H1 (cell line): ENCODE results near the gene TXNDC12. TPM values are rescaled to one million over a fixed set of nuclear protein-coding genes. Genes with fewer than 3 reads are reported as not detected.

Experiments
- CTCF ChIA-PET: fragments of 300-600 bp; sonication (Branson Sonifier 250); formaldehyde crosslinking; loops from one replicate; lab custom pipeline; 2021; ENCODE audit not compliant: partially characterized antibody; lab: Charles Lee
- POLR2A ChIA-PET: fragments of 300-600 bp; sonication (Branson Sonifier 250); formaldehyde crosslinking; loops from one replicate; lab custom pipeline; 2021; ENCODE audit warnings: inconsistent platforms; ENCODE audit not compliant: partially characterized antibody; lab: Charles Lee
- DNase-seq, 2 experiments: peaks; one replicate each; pipeline versions ENCODE4 v3.0.0 to v3.0.0-alpha.2; 2010 to 2022; ENCODE audit warnings: low spot score in 2 of 2, low read depth in 1 of 2, mixed read lengths in 1 of 2
- FAIRE-seq: peaks from 2 replicates; lab custom pipeline; 2011; peaks lifted over from hg19 to GRCh38; lab: Jason Lieb, UNC
- H2AFZ ChIP-seq: 2 replicates; pipeline ENCODE4 v1.8.1; 2012; ENCODE audit warnings: low read length, inconsistent platforms
- H2AK5ac ChIP-seq: 2 replicates; pipeline ENCODE4 v1.6.1; 2013; ENCODE audit warnings: low read depth, low read length
- H2BK120ac ChIP-seq: replicated peaks from 2 replicates; pipeline ENCODE3; 2013; ENCODE audit warnings: low read depth, low read length, inconsistent platforms
- H2BK12ac ChIP-seq: 2 replicates; pipeline ENCODE4 v1.6.1; 2013; ENCODE audit warnings: low read depth, low read length
- H2BK15ac ChIP-seq: 2 replicates; pipeline ENCODE4 v1.6.1; 2013; ENCODE audit warnings: low read length
- H2BK20ac ChIP-seq: 2 replicates; pipeline ENCODE4 v1.6.1; 2013; ENCODE audit warnings: low read length
- H2BK5ac ChIP-seq: 2 replicates; pipeline ENCODE4 v1.6.1; 2013; ENCODE audit warnings: low read depth, low read length
- H3K14ac ChIP-seq: 2 replicates; pipeline ENCODE4 v1.6.1; 2013; ENCODE audit warnings: inconsistent platforms; ENCODE audit not compliant: insufficient read length
- H3K18ac ChIP-seq: 2 replicates; pipeline ENCODE4 v1.6.1; 2013; ENCODE audit warnings: low read length; ENCODE audit errors: extremely low read depth
- H3K23ac ChIP-seq: 2 replicates; pipeline ENCODE4 v1.6.1; 2013; ENCODE audit warnings: inconsistent platforms; ENCODE audit not compliant: insufficient read length
- H3K23me2 ChIP-seq: 2 replicates; pipeline ENCODE4 v1.6.1; 2013; ENCODE audit warnings: low read depth, low read length
- H3K27ac ChIP-seq: 2 replicates; pipeline ENCODE4 v1.6.1; 2011; ENCODE audit warnings: low read depth, low read length, inconsistent platforms
- H3K27me3 ChIP-seq, 4 experiments: replicated peaks in 1 of 4; 1 replicate in 1 of 4; 2 replicates in 3 of 4; pipeline versions ENCODE4 v1.6.1 to v1.8.1; 2011 to 2013; ENCODE audit warnings: low read length in 3 of 4, mild to moderate bottlenecking in 3 of 4, inconsistent platforms in 2 of 4, mixed read lengths in 2 of 4, moderate library complexity in 1 of 4; ENCODE audit not compliant: control insufficient read depth in 3 of 4, insufficient read depth in 3 of 4; ENCODE audit errors: extremely low read depth in 1 of 4
- H3K36me3 ChIP-seq, 4 experiments: 2 replicates each; pipeline versions ENCODE4 v1.6.1 to v1.8.1; 2011 to 2013; ENCODE audit warnings: mild to moderate bottlenecking in 4 of 4, low read length in 3 of 4, moderate library complexity in 2 of 4, control low read depth in 1 of 4, inconsistent platforms in 1 of 4; ENCODE audit not compliant: insufficient read depth in 4 of 4, control insufficient read depth in 2 of 4
- H3K4ac ChIP-seq: replicated peaks from 2 replicates; pipeline ENCODE3; 2013; ENCODE audit warnings: low read length, low read depth, mixed read lengths, inconsistent platforms; ENCODE audit not compliant: insufficient read length
- H3K4me1 ChIP-seq, 4 experiments: replicated peaks in 1 of 4; 1 replicate in 1 of 4; 2 replicates in 3 of 4; pipeline versions ENCODE4 v1.6.1 to v1.8.1; 2011 to 2013; ENCODE audit warnings: low read length in 3 of 4, inconsistent platforms in 2 of 4, mixed read lengths in 1 of 4; ENCODE audit not compliant: insufficient read depth in 4 of 4, control insufficient read depth in 3 of 4
- H3K4me2 ChIP-seq, 2 experiments: 2 replicates each; pipeline versions ENCODE4 v1.6.1 to v1.8.1; 2011 to 2013; ENCODE audit warnings: low read depth in 2 of 2, low read length in 2 of 2, control low read depth in 1 of 2, inconsistent platforms in 1 of 2, mild to moderate bottlenecking in 1 of 2; ENCODE audit not compliant: insufficient read depth in 1 of 2
- H3K4me3 ChIP-seq, 4 experiments: fragments of 200-600, 300-600 bp in 1 of 4; sonication (generic), shearing (Covaris generic), sonication (Bioruptor Twin) in 1 of 4; 2 replicates each; pipeline versions ENCODE4 v1.5.1 to v1.8.1; 2011 to 2016; ENCODE audit warnings: low read length in 4 of 4, low read depth in 3 of 4, control low read depth in 2 of 4, inconsistent platforms in 2 of 4, mild to moderate bottlenecking in 2 of 4, mixed read lengths in 1 of 4, moderate library complexity in 1 of 4; ENCODE audit not compliant: insufficient read depth in 2 of 4; ENCODE audit errors: extremely low read depth in 1 of 4
- H3K56ac ChIP-seq: replicated peaks from 2 replicates; pipeline ENCODE3; 2013; ENCODE audit warnings: low read depth, mild to moderate bottlenecking, mixed read lengths, low read length, inconsistent platforms; ENCODE audit not compliant: insufficient read length
- H3K79me1 ChIP-seq: 2 replicates; pipeline ENCODE4 v1.6.1; 2013; ENCODE audit warnings: low read depth, low read length, control low read depth
- H3K79me2 ChIP-seq, 2 experiments: 2 replicates each; pipeline versions ENCODE4 v1.6.1 to v1.8.1; 2012 to 2013; ENCODE audit warnings: low read length in 2 of 2, mild to moderate bottlenecking in 2 of 2, inconsistent platforms in 1 of 2; ENCODE audit not compliant: insufficient read depth in 2 of 2, control insufficient read depth in 1 of 2
- H3K9ac ChIP-seq, 4 experiments: replicated peaks in 1 of 4; 1 replicate in 1 of 4; 2 replicates in 3 of 4; pipeline versions ENCODE4 v1.6.1 to v1.8.1; 2011 to 2013; ENCODE audit warnings: low read depth in 3 of 4, low read length in 3 of 4, control low read depth in 2 of 4, mild to moderate bottlenecking in 2 of 4, moderate library complexity in 2 of 4, inconsistent platforms in 1 of 4; ENCODE audit errors: extremely low read depth in 1 of 4
- H3K9me3 ChIP-seq, 2 experiments: 2 replicates each; pipeline versions ENCODE4 v1.6.1 to v1.8.1; 2012 to 2013; ENCODE audit warnings: mild to moderate bottlenecking in 2 of 2, moderate library complexity in 2 of 2, control low read depth in 1 of 2, inconsistent platforms in 1 of 2, low read depth in 1 of 2, low read length in 1 of 2, mixed read lengths in 1 of 2; ENCODE audit not compliant: insufficient read depth in 2 of 2
- H4K20me1 ChIP-seq, 2 experiments: replicated peaks in 1 of 2; 2 replicates each; pipeline versions ENCODE3 to v1.8.1; 2011 to 2013; ENCODE audit warnings: inconsistent platforms in 2 of 2, low read length in 2 of 2, mild to moderate bottlenecking in 1 of 2; ENCODE audit not compliant: insufficient read depth in 2 of 2, control insufficient read depth in 1 of 2
- H4K5ac ChIP-seq: 2 replicates; pipeline ENCODE4 v1.6.1; 2013; ENCODE audit warnings: low read length, low read depth, mixed read lengths, inconsistent platforms; ENCODE audit not compliant: insufficient read length
- H4K8ac ChIP-seq: 2 replicates; pipeline ENCODE4 v1.8.0; 2013; ENCODE audit warnings: mild to moderate bottlenecking, moderate library complexity, low read length, inconsistent platforms; ENCODE audit not compliant: insufficient read depth; ENCODE audit errors: extremely low read depth
- H4K91ac ChIP-seq: replicated peaks from 2 replicates; pipeline ENCODE3; 2013; ENCODE audit warnings: low read length, mixed read lengths, inconsistent platforms; ENCODE audit not compliant: insufficient read length
- ASH2L ChIP-seq: fragments of 200-600, 300-600 bp; sonication (generic); IDR thresholded peaks from one replicate; pipeline ENCODE4 v1.7.1; 2017; ENCODE audit warnings: low read length
- GTF2F1 ChIP-seq: IDR thresholded peaks from 2 replicates; pipeline ENCODE4 v1.6.1; 2012; ENCODE audit warnings: low read depth, low read length, improper control_type of control experiment, borderline replicate concordance
- KDM4A ChIP-seq: IDR thresholded peaks from one replicate; pipeline ENCODE4 v1.7.1; 2012; ENCODE audit warnings: low read depth, mild to moderate bottlenecking, moderate library complexity, low read length, inconsistent platforms; ENCODE audit not compliant: severe bottlenecking
- PHF8 ChIP-seq: fragments of 200-600 bp; sonication (generic); conservative IDR thresholded peaks from 2 replicates; pipeline ENCODE4 v1.7.1; 2012; ENCODE audit warnings: low read depth, mild to moderate bottlenecking, inconsistent platforms, low read length, moderate library complexity
- RFX5 ChIP-seq: IDR thresholded peaks from 2 replicates; pipeline ENCODE4 v1.6.1; 2011; ENCODE audit warnings: low read depth, low read length, improper control_type of control experiment, borderline replicate concordance
- polyA plus RNA-seq, 7 experiments: library from polyadenylated mRNA; depleted of rRNA in 3 of 7; stranded (reverse) in 5 of 7; unstranded in 2 of 7; fragments of >200 nt in 5 of 7; fragments of 200-250 nt in 2 of 7; gene quantifications; 1 replicate in 5 of 7; 2 replicates in 1 of 7; 4 replicates in 1 of 7; pipeline versions ENCODE4 v1.2.1 to v1.2.3, GENCODE V29; 2011 to 2013; ENCODE audit warnings: missing spikeins in 2 of 7, mixed read lengths in 2 of 7
- total RNA-seq: library from RNA; stranded (reverse); fragmentation: NEBNext Ultra II Directional; extraction: Animal tissue kit (Norgen Biotek cat#: 25700); gene quantifications from 2 replicates; pipeline ENCODE4 v1.2.1, GENCODE V29; 2021

The TXNDC12 gene
- total and polyA plus RNA-seq, 2 of the 8 experiments (the other 6 are each of a cell fraction or from before 2014, with no cell fraction given): 35.2 to 89.8 TPM

- H2AK5ac ChIP-seq: no peak overlapping the region
- no peak overlapping the region for H2BK5ac ChIP-seq
- no peak overlapping the region for H3K23ac ChIP-seq
- no peak overlapping the region for H3K4ac ChIP-seq
- no peak overlapping the region for H3K18ac ChIP-seq
- no peak overlapping the region for H3K27ac ChIP-seq
- H3K9me3 ChIP-seq: no peaks in the 10 kb centered on the region
- no peak overlapping the region for H3K4me3 ChIP-seq
- H3K36me3 ChIP-seq: peaks cover 7 to 57% (median 25%) of the 10 kb centered on the region in 4 experiments
- H2BK120ac ChIP-seq: no peak overlapping the region
- no peaks in the 10 kb centered on the region for H3K4me1 ChIP-seq
- no peaks in the 10 kb centered on the region for H3K79me2 ChIP-seq
- H4K5ac ChIP-seq: no peak overlapping the region
- no peak overlapping the region for H4K91ac ChIP-seq
- H2BK20ac ChIP-seq: no peak overlapping the region
- no peaks in the 10 kb centered on the region for H3K27me3 ChIP-seq
- H2AFZ ChIP-seq: no peak overlapping the region
- no peak overlapping the region for H4K8ac ChIP-seq
- no peaks in the 10 kb centered on the region for H4K20me1 ChIP-seq
- no peak overlapping the region for H3K56ac ChIP-seq
- H3K14ac ChIP-seq: no peak overlapping the region
- H3K23me2 ChIP-seq: no peaks in the 10 kb centered on the region
- TF ChIP-seq KDM4A (no peak), PHF8 (no peak), ASH2L (no peak), RFX5 (no peak), GTF2F1 (no peak)
- CTCF ChIA-PET: no interaction called here
- H2BK15ac ChIP-seq: no peak overlapping the region
- POLR2A ChIA-PET: interaction anchor here (1.1 to 1.6 kb wide), 2 partner anchors 10 to 12 kb away, joined by 3 to 5 read pairs; no protein-coding TSS in a partner anchor
- no peaks in the 10 kb centered on the region for H3K79me1 ChIP-seq
- no peak overlapping the region for H3K9ac ChIP-seq
- no peak for DNase-seq
- H2BK12ac ChIP-seq: no peak overlapping the region
- no peak overlapping the region for H3K4me2 ChIP-seq
- FAIRE-seq: no peak
These were observed 76.9 kb downstream of the TXNDC12 start for GRCh38 chr1:51978099-51978498.
